GM20000 (cell line): ENCODE measurements around the gene SIRPB2.

Experiments used
- DNase-seq: peaks from one replicate; pipeline ENCODE4 v3.0.0; 2012; ENCODE audit warnings: low spot score
- TF ChIP-seq, protein P1 (sequence below): IDR thresholded peaks from 2 replicates; pipeline ENCODE4 v1.5.1; 2012; ENCODE audit warnings: mild to moderate bottlenecking, control low read depth; ENCODE audit errors: extremely low read depth, missing control alignments

The SIRPB2 gene

DNA sequence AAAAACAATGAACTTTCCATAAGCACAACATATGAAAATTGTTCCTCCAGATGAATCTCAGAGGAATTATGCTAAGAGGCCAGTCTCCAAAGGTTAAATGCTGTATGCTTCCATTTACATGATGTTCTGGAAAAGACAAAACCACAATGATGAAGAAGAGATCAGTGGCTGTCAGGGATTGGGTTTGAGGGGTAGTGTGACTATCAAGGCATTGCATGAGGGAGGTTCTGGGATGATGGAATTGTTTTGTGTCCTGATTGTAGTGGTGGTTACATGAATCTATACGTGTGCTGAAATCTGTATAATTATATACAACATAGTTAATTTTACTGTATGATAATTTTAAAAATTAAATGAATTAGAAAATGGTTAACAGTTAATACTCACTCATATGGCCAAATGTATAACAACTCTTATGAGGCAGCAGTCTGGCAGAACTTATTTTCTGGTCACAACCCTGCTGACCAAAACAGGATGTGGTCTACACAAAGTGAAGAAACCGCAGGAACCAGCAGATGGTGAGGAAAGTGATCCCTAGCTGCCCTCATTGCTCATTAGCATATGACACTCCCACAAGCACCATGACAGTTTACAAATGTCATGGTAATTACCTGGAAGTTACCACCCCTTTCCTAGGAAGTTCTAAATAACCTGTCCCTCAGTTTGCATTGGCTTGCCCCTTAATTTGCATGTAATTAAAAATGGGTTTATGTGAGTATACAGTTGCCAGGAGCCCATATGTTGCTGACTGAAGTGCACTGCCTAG is 56.5 kb downstream of the SIRPB2 start:
- TF ChIP-seq, protein P1, sequence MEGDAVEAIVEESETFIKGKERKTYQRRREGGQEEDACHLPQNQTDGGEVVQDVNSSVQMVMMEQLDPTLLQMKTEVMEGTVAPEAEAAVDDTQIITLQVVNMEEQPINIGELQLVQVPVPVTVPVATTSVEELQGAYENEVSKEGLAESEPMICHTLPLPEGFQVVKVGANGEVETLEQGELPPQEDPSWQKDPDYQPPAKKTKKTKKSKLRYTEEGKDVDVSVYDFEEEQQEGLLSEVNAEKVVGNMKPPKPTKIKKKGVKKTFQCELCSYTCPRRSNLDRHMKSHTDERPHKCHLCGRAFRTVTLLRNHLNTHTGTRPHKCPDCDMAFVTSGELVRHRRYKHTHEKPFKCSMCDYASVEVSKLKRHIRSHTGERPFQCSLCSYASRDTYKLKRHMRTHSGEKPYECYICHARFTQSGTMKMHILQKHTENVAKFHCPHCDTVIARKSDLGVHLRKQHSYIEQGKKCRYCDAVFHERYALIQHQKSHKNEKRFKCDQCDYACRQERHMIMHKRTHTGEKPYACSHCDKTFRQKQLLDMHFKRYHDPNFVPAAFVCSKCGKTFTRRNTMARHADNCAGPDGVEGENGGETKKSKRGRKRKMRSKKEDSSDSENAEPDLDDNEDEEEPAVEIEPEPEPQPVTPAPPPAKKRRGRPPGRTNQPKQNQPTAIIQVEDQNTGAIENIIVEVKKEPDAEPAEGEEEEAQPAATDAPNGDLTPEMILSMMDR = no peak
- DNase-seq = peak; percentile 53

DNA sequence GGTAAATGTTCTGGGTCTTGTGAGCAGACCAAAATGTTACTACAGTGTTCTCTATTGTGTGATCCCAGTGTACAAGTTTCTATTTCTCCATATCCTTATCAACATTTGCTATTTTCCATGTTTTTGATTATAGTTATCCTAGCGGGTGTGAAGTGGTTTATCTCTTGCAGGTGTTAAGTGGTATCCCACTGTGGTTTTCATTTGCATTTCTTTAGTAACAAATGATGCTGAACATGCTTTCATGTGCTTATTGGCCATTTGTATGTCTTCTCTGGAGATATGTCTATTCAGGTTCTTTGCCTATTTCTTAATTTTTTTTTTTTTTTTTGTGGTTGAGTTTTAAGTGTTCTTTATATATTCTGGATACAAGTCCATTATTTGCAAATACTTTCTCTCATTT is 60.1 kb downstream of the SIRPB2 start:
- TF ChIP-seq, protein P1 = no peak
- no peak for DNase-seq

DNA sequence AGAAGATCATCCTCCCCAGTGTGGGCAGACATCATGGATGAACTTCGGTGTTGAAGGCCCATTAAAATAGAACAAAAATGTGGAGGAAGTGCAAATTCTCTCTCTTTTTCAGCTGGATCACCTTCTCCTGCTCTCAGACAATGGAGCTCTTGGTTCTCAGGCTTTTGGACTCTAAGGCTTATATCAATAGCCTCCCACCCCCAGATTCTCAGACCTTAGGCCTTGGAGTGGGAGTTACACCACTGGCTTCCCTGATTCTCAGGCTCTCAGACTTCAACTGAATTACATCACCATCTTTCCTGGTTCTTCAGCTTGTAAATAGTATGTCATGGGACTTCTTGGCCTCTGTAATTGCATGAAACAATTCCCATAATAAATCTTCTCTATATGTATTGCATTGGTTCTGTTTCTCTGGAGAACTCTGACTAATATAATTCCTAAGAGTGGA is 61.2 kb downstream of the SIRPB2 start:
- TF ChIP-seq, protein P1 = no peak
- DNase-seq = no peak

DNA sequence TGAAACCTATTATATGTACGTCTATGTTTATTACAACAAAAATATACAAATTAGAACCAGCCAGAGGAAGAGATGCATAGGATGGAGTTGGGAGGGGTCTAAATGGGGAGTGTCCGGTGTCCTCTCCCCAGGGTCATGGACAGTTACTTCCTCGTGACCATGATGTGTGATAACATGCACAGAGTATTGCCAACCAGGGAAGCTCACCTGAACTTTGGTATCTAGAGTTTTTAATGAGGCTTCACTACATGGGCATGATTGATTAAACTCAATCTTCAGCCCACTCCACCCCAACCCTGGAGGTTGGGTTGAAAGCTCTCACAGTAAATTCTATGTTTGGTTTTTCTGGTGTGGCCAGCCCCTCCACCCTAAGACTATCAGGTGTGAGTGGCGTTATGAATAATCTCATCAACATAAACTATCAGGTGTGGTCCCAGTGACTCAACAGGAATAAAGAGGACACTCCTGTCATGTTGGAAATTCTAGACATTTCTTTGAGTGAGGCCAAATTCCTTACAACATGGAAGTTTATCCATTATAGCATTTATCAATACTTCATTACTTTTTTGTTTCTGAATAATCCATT is 62.0 kb downstream of the SIRPB2 start:
- DNase-seq = no peak
- TF ChIP-seq, protein P1 = no peak

DNA sequence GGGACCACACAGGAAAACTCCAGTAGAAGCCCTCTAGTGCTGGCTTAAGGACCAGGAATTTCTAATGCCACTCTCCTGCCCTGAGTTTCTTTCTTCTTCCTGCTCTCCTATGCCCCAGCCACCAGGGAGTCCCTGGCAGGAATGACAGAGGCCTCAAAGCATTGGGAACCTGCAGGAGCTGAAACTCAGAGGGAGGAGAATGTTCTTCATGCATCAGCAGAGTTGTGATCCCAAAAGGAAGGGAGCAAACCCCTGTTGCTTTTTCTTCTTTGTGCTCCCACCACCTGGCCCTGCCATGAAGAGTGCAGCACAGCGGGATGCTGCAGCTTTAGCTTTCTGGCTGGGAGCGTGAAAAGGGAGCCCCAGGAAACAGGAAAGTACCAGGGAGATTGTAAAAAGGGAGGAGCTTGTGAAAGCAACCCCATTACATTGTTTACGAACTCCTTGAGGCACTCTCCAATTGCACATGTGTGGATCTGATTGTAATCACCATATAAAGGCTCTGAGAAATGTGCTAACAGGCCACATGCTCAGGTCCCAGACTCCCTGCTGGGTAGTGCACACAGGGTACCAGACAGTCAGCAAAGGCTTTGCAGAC is 63.7 kb downstream of the SIRPB2 start:
- TF ChIP-seq, protein P1 = no peak
- no peak for DNase-seq

DNA sequence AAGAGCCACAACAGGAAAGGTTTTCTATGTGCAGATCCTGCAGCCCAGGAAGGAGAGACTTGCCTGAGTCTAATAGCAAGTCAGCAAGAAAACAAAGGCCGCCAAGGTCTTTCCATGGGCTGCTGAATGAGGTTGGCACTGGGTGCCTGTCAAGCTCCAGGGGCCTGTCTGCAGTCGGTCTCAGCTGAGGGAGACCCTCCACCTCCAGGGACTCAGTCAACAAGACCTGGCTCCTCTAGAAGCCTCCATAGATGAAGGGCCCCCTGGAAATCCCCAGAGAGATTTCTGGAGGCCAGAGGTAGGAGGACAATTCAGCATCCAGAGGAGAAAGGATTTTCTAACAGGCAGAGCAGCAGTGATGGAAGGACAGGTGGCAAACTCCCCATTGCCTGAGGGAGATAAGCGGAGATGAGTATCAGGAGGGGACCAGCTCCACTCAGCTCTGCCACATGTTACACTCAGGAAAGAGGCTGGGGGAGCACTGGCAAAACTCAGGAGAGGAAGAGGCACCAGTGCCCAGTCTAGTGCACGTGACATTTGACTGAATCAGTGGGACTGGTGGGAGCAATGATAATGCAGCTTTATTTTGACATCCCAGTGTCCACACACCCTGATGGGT is 64.9 kb downstream of the SIRPB2 start:
- no peak for DNase-seq
- TF ChIP-seq, protein P1 = no peak
